Keratinocyte (primary cell): Measurements from ENCODE around the gene CPNE4.

Experiments used
- EZH2 ChIP-seq: IDR thresholded peaks from one replicate; pipeline ENCODE4 v1.6.1; 2012; ENCODE audit warnings: inconsistent platforms, mild to moderate bottlenecking, low read length, moderate library complexity
- TF ChIP-seq, protein P1 (sequence below), 3 experiments: IDR thresholded peaks in 1 of 3; conservative IDR thresholded peaks in 1 of 3; optimal IDR thresholded peaks in 1 of 3; 2 replicates in 2 of 3; 3 replicates in 1 of 3; pipeline versions ENCODE3 to v1.5.1; 2011; ENCODE audit warnings: low read length in 3 of 3, mild to moderate bottlenecking in 3 of 3, moderate library complexity in 2 of 3, control low read depth in 1 of 3, inconsistent platforms in 1 of 3; ENCODE audit not compliant: insufficient read depth in 2 of 3; ENCODE audit errors: extremely low read depth in 1 of 3

DNA sequence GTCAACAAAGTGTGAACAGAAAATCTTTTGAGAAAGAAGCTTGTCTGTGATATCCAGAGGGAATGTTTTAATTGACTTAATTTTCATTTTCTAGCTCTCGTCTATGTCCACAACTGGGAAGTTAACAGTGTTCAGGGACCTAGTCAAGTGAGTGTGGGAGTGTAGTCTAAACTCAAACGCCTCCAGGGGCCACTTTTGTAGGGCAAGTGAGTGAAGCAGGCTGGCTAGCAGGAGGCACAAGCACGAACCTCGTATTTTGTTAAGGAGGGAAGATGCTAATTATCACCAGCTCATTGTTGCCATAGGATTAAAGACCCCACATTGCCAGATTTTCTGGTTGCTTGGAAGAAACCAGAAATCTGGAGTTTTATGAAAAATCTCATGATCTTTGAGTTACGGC lies 135.8 kb downstream of the CPNE4 start:
- TF ChIP-seq EZH2, result no peak
- TF ChIP-seq, protein P1, sequence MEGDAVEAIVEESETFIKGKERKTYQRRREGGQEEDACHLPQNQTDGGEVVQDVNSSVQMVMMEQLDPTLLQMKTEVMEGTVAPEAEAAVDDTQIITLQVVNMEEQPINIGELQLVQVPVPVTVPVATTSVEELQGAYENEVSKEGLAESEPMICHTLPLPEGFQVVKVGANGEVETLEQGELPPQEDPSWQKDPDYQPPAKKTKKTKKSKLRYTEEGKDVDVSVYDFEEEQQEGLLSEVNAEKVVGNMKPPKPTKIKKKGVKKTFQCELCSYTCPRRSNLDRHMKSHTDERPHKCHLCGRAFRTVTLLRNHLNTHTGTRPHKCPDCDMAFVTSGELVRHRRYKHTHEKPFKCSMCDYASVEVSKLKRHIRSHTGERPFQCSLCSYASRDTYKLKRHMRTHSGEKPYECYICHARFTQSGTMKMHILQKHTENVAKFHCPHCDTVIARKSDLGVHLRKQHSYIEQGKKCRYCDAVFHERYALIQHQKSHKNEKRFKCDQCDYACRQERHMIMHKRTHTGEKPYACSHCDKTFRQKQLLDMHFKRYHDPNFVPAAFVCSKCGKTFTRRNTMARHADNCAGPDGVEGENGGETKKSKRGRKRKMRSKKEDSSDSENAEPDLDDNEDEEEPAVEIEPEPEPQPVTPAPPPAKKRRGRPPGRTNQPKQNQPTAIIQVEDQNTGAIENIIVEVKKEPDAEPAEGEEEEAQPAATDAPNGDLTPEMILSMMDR (optimal IDR thresholded peaks at IDR 0.05 in 1 of 3, IDR thresholded peaks at IDR 0.05 in 1 of 3, conservative IDR thresholded peaks at IDR 0.05 in 1 of 3; ENCODE audit: extremely low read depth in 1 of 3, insufficient read depth in 2 of 3, low read length in 3 of 3), result no peak
